GM18498 (cell line): ENCODE measurements around the gene TRIM47.
"Not testable (repeated sequence)": the region's sequence is repeated elsewhere in the genome, so short reads cannot be mapped to it uniquely, and the experiment has no call there.

Experiments used
- ATAC-seq: cut with Tn5 transposase; IDR thresholded peaks from one replicate; pipeline ENCODE4 v1.9.1; 2021; ENCODE audit warnings: mild to moderate bottlenecking, moderate library complexity; ENCODE audit not compliant: unreplicated experiment

Gene TRIM47

DNA sequence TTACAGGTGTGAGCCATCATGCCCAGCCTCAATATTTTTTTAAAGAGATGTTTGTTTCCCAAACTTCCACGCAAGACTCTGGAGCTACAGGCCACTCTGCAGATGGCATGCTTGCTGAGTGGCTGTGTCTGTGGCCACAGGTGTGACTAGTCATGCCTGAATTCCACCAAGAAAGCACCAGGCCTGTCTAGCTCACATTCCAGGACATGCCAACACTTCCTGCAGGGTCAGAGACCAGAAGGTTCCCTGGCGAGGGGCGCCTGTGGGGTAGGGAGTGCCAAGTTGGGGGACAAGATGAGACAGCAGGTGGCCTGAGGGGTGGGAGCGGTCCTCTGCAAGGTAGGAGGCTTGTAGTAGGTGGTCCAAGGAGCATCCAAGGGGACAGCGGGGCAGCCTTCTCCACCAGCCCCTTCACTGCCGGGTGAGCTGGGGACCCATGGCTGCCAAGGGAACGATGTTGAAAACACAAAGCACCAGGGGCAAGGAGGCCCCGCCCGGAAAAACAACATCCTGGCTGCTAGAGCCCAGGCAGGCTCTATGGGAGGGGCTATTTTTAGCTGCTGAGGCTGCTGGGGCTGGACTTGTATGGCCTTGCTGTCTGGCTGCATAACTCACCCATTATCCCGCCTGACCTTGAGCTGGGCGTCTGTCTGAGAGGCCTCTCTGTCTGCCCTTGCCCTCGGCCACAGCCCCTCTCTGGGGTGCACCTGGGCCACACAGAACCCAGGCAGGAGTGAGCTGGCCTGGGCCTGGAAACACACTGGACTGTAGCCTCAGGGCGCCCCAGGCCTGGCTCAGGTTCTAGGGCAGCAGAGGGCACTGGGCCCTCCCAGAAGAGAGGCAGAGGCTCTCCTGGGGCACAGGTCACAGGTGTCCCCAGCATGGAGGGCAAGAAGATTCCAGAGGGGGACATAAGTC, 5.7 kb downstream of the TRIM47 start:
- no peak for ATAC-seq

DNA sequence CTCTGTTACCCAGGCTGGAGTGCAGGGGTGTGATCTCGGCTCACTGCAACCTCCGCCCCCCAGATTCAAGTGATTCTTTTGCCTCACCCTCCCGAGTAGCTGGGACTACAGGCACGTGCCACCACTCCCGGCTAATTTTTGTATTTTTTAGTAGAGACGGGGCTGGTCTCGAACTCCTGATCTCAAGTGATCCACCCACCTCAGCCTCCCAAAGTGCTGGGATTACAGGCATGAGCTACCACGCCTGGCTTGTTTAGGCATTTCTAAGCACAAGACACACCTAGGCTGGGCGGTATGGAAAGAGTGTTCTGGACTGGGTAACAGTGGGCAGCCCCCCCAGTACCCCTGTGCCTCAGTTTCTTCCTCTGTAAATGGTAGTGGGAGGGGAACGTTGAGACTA, 8.2 kb downstream of the TRIM47 start:
- not testable (repeated sequence) for ATAC-seq

DNA sequence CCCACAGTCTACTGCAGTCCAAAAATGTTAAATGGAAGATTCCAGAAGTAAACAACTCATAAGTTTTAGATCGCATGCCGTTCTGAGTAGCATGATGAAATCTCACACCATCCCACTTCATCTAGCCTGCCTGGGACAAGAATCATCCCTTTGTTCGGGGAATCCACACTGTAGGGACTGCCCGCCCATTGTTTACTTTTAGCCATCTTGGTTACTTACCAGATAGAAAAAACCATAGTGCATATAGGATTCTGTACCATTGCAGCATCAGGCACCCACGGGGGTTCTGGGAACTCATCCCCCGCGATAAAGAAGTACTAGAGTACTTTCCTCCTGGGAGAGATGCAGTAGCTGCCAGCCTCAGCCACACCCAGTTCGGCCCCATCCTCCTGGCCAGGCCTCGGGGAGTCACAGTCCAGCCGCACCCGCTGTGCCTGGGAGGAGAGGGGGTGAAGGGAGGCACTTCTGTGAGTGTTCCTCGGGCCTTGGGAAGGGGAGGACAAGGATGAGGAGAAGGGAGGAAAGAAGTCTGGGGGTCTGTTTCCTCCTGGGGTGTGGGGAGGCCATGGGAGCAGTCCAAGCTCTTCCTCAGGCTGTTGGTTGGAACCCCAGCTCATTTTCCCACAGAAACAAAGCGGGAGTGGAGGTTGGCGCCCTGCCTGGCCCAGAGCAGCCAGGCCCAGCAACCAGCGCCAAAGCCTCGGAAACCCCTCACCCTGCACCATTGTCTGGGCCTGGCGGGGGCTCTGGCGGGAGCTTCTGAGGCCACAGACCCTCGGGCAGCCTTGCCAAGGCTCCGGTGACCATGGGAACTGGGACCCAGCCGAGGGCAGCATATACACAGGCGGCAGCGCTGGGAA, 8.9 kb downstream of the TRIM47 start:
- ATAC-seq, result no peak

DNA sequence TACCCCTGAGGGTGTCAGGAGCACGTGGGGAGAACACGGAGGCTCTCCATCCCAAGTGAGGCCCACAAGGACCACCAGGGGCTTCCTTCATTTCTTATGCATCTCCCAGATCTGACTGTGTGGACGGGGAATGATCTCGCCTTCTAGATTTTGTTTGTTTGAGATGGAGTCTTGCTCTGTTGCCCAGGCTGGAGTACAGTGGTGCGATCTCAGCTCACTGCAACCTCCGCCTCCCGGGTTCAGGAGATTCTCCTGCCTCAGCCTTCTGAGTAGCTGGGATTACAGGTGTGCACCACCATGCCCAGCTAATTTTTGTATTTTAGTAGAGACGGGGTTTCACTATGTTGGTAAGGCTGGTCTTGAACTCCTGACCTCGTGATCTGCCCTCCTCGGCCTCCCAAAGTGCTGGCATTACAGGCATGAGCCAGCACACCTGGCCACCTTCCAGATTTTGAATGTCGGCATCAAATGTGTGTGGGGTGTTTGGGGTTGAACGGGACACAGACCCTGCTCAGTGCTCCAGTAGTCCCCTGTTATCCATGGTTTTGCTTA, 9.6 kb downstream of the TRIM47 start:
- not testable (repeated sequence) for ATAC-seq

DNA sequence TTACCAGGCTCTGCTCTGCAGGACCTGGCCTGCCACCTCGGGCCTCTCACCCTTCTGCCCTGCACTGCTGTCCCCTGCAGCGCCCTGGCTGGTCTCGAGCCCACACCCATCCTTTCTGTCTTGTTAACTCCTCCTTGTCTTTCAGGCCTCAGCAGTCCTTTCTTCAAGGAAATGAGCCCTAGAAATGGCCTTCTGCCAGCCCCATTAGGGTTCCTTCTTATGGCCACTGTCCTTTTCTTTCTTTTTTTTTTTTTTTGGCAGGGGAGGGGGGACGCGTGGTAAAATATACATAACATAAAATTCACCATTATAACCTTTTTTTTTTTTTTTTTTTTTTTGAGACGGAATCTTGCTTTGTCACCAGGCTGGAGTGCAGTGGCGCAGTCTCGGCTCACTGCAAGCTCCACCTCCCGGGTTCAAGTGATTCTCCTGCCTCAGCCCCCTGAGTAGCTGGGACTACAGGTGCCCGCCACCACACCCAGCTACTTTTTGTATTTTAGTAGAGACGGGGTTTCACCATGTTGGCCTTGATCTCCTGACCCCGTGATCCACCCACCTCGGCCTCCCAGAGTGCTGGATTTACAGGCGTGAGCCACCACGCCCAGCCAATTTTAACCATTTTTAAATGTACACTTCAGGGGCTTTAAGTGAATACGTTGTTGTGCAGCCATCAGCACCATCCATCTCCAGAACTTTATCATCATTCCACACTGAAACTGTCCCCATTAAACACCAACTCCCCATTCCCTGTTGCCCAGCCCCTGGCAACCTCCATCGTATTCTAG, 12.8 kb downstream of the TRIM47 start:
- ATAC-seq, result not testable (repeated sequence)

DNA sequence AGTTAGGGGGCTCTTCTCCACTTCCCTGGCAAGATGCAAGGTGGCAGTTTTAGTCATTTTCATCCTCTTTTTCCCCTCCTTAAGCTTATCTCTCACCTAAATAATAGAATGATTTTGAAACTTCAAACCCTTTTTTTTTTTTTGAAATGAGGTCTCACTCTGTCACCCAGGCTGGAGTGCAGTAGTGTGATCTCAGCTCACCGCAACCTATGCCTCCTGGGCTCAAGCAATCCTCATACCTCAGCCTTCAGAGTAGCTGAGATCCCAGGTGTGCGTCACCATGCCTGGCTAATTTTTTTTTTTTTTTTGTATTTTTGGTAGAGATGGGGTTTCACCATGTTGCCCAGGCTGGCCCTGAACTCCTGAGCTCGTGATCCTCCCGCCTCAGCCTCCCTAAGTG, 13.5 kb downstream of the TRIM47 start:
- ATAC-seq, result peak; percentile 23

DNA sequence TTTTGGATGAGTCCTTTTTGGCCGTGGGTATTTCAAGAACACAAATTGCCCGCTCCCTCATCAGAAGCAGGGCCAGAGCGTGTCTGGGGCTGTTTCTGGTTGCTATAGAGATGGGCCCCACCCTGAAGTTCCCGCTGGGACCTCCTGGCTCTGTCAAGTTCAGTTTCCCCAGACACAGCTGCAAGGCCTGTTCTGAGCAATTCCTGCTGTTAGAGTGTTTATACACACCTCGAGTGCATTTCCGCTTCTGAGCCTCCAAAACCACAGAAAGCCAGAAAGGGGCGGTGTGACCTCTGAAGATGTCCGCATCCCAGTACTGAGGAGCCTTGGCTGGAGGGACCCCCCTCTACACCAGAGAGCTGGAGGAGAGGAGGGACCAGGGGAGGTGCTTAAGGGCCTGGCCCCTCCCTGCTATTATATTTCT, 13.9 kb downstream of the TRIM47 start:
- ATAC-seq, result peak; percentile 78

DNA sequence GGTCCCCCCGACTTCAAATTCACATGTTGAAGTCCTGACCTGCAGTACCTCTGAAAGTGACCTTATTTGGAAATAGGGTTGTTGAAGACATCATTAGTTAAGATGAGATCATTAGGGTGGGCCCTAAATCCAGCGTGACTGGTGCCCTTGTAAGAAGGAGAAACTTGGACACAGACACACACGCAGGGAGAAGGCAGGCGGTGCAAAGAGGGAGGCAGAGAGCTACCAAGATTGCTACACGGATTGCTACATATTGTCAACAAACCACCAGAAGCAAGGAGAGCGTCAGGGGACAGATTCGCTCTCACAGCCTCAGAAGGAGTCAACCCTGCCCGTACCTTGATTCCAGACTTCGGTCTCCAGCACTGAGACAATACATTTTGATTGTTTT, 16.5 kb downstream of the TRIM47 start:
- ATAC-seq, result no peak

DNA sequence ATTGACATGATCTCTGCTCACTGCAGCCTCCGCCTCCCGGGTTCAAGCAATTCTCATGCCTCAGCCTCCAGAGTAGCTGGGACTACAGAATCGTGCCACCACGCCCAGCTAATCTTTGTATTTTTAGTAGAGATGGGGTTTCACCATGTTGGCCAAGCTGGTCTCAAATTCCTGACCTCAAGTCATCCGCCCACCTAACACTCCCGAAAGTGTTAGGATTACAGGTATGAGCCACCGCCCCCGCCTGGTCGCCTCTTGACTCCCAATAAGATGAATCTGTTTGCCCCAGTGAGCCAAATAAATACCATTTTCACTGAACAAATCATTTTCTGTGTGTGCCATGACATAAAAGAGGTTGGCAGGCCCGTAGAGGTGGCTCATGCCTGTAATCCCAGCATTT, 19.0 kb downstream of the TRIM47 start:
- not testable (repeated sequence) for ATAC-seq

DNA sequence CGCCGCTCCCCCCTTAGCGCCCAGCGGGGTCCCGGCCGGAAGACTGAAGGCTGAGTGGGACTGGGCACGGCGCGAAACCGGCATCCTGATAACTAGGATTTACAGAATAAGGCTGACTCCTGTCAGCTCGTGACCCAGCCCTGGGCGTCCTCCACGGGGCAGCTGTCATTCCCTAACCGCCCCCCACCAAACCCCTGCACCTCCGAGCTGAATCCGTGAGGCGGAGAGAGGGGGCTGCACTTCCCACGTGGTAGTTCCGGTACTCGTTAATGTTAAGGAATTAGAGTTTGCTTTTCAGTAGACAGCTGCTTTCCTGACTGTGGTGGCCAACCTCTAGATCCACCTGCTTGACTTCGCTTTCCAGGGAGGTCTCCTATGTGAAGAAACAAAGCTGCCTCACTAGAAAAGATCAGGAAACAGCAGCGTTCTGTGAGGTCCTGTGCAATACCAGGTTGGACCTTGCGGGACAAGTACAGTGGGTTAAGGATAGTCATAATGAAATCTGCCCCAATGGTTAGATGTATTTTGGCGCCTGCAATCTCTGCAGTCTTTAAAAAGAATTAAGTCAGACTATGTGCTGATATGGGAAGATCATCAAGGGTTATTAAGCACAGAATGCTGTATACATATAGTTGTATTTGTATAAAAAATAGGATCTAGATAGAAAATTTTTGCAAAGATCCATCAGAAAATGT, 22.2 kb downstream of the TRIM47 start:
- ATAC-seq, result no peak

DNA sequence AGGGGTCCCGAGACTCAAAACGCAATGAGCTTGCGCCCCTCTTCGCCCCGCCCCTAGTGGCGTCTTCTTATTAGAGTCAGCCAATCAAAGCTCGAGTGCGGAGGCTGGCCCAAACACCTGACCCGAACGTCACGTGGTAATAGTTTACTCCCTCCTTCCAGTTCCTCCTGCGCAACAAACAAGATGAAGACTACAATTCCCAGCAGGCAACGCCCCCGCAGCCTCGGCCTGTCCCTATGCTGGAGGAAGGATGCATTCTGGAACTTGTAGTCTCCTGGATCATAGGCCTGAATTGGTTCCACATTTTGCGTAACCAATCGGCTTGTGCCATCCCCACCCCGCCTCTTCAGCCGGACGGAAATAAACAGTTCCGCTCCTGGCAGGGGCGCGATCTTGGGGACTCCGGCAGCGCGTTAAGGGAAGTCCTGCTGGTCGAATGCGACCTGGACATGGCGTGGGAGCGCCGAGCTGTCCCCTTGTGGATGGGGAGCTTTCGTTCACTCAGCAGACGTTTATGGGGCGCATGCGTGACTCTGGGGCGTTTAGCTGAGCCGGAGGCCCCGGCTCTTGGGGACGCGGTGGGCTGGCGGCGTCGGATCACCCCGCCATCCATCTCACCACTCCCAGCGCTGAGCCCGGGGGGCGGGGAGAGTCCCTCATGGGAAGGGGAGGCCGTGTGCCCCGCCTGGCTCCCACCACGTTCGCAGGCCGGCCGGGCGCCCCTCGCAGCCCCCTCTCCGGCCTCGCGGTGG, 22.9 kb downstream of the TRIM47 start, which contains the start of gene WBP2:
WBP2 (minus strand) TSS at position 26 of the 752 bp plus-strand sequence. CDS start 38 bp downstream, outside the sequence.
- peak; percentile 89 for ATAC-seq

DNA sequence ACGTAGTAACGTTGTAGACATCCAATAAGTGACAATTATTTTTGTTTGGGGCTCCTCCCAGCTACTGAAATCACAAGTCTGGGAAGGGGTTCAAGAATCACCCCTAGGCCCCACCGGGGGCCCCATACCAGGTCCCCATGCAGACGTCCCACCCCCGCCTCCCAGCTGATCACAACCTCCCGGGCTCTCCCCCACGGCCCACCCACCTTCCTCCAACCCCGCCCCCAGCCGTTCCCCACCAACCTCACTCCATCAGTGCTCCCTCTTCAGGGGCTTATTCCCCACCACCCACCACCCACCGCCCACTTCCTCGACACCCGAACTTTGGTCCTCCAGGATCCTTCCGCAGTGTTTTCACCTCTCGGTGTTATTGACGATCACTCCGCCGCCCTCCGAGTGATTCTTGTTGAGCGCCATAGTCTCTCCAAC, 23.5 kb downstream of the TRIM47 start:
- ATAC-seq, result peak; percentile 2

DNA sequence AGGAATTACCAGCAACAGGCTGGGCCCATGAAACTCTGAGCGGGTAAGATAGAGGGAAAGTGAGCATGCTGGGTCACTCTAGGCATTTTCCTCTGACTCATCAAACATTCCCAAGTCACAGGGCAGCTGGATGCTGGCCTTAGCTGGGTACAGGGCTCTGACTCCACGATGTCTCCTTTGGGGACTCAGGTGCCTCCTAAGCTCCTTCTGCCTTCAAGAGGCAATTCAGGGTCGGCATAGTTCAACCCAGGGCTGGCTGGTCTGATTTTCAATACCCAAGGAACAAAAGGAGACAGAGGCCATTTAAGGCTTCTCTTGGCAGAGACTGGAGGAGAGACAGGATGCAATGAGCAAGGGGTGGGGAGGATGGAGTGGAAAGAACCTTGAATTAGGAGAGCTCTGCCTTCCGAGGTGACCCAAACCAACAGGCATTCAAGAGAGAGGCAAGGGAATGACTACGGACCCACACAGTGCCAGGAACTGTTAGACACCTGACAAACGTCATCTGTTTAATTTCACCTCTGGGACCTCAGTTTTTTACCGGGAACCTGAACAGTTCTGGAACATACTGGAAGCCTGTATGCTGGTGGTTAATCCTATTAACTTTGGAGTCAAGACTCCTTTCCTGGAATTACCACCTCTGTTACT, 24.2 kb downstream of the TRIM47 start:
- no peak for ATAC-seq

DNA sequence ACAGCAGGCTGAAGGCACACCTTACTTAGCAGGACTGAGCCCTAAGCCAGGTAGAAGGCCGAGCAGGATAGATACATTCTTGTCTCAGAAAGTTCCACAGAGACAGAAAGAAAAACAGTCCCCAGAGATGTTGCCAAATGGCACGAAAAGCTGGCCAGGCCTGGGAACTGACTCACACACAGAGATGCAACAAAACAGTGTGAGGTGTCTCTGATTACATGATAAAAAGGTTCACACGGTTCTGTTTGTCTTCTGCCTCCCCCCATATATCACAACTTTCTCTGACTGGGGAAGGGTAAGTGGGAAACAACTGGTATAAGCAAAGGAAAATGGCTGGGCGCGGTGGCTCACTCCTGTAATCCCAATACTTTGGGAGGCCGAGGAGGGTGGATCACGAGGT, 24.9 kb downstream of the TRIM47 start:
- ATAC-seq, result no peak

DNA sequence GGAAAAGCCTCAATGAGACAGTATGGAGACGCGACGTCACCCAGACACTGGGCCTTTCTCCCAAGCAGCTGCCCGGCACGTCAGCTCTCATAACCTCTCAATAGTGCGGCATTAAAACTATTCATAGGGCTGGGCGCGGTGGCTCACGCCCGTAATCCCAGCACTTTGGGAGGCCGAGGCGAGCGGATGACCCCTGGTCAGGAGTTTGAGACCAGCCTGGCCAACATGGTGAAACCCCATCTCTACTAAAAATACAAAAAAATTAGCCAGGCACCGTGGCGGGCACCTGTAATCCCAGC, 26.7 kb downstream of the TRIM47 start:
- ATAC-seq, result not testable (repeated sequence)

DNA sequence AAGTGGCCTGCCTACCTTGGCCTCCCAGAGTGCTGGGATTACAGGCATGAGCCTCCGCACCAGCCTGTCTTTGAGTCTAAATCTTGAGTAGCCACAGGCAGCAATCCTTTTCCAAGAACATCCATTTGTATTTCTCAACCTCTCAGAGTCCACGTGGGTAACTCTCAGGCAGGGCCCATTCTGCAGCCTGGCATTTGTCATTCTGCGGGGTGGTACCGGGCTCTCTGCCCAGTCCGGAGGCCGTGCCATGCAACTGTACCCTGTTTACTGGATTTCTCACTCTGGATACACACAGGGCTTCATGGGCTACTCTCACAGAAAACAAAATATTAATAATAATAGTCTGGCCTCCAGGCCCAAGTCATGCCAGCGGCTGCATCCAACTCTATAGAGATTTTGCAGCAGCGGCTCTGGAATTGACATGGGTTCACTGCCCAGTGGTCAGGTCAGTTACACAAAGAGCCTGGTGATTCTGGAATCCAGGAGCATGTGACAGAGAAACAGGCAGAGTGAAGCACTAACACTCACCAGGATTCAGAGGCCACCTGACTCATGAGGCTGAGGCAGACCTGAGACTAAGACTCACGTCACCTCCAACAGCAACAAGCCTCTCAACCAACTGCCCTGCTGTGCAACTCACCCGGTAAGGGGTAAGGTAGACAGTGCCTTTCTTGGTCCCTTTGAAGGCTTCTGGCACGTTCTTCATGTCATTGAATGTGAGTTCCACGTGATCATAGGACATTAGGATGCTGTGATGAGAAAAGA, 27.3 kb downstream of the TRIM47 start:
- ATAC-seq, result no peak

DNA sequence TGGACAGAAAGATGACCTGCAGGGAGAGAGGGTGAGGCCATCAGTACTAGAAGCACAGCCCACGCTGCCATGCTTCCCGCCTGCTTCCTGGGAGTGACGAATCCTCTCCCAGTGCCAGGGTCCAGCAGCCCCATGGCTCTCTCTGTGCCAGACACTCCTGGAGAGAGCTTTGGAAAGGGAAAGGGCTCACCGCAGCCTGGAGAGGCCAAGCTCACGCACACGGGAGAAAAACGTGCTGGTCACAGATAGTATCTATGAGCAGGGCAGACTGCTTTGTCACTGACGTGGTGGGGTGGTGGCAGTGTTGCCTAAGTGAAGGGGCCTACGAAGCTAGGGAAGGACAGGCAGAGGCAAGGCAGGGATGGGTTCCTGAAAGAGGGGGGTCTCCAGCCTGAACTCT, 28.7 kb downstream of the TRIM47 start:
- ATAC-seq, result no peak

DNA sequence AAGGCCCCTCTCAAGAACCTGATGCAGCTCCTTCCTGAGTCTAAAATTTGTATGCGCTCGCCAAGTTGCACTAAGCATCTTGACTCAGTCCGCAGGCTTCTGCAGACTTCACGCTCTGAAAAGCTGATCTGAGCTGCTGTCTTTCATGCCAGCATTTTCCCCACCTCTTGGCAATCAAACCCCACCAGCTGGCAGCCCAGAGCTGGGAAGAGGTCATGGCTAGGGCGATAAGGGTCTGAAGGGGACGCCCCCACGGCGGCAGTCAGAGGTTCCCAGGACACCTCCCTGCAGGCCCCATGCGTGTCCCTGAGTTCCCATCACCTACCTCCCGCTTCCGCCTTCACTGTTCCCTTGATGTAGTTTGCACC, 29.1 kb downstream of the TRIM47 start:
- ATAC-seq, result no peak
